A549 (cell line): Measurements from ENCODE around the gene DPCD.

ENCODE experiments used
- EHMT2 ChIP-seq: fragments of 200-600 bp; sonication (generic); IDR thresholded peaks from 2 replicates; pipeline ENCODE4 v1.6.1; 2016; ENCODE audit warnings: antibody characterized with exemption, low read depth, mild to moderate bottlenecking, moderate library complexity
- HOXB13 ChIP-seq: fragments of 250-450 bp; sonication (Bioruptor Pico); IDR thresholded peaks from 2 replicates; pipeline ENCODE4 v1.5.0; 2020; ENCODE audit warnings: low read depth, mild to moderate bottlenecking, moderate library complexity
- JUN ChIP-seq, 2 experiments: fragments of >200 bp; sonication (Bioruptor Twin); formaldehyde crosslinking; IDR thresholded peaks; 2 replicates in 1 of 2; 3 replicates in 1 of 2; pipeline ENCODE4 v1.6.1; 2016 to 2017
- KDM1A ChIP-seq: fragments of 200-600 bp; sonication (generic); IDR thresholded peaks from 2 replicates; pipeline ENCODE4 v1.6.1; 2016; ENCODE audit warnings: low read depth, mild to moderate bottlenecking
- POLR2A ChIP-seq: IDR thresholded peaks from 2 replicates; pipeline ENCODE4 v1.6.1; 2012; ENCODE audit warnings: mild to moderate bottlenecking, low read length
- RARB ChIP-seq: fragments of 250-450 bp; sonication (Bioruptor Pico); IDR thresholded peaks from 2 replicates; pipeline ENCODE4 v1.8.0; 2021; ENCODE audit warnings: mild to moderate bottlenecking, moderate library complexity
- SREBF2 ChIP-seq: fragments of 450-650 bp; IDR thresholded peaks from 2 replicates; pipeline ENCODE4 v1.6.1; 2014; ENCODE audit warnings: mild to moderate bottlenecking, moderate library complexity
- TF ChIP-seq, protein P1 (sequence below): fragments of >200 bp; sonication (Bioruptor Twin); formaldehyde crosslinking; IDR thresholded peaks from 3 replicates; pipeline ENCODE4 v1.5.1; 2016

DNA sequence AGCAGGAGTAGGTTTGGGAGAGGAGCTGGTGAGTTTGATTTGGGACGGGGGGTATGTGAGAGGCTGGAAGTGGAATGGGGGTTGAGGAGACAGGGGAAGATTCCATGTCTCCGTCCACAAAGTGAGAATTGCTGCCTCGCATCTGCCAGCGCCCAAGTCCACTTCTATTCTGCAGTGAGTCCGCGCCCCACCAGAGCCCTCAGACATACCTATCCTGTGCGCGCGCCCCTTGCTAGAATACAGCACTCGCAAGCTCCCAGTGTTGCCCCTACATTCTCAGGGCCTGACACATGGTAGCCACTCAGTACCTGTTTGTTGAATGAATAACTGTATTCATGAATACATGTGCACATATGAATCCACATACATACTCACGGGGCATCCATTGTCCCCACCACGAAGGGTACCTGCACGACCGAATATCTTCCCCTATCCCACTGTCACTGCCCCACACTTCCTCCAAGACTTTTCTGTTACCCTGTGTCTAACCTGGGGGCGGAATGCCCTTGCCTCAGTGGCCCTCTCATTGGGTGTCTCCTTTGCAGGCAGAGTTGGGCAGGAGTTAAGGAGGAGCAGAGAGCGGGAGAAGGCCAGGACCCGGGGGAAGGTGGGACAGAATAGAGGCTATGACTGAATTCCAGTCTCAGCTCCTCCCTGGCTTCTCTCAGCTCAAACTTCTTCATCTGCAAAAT, 19.9 kb upstream of the DPCD start:
- TF ChIP-seq EHMT2 = no peak
- no peak for TF ChIP-seq KDM1A
- TF ChIP-seq, protein P1, sequence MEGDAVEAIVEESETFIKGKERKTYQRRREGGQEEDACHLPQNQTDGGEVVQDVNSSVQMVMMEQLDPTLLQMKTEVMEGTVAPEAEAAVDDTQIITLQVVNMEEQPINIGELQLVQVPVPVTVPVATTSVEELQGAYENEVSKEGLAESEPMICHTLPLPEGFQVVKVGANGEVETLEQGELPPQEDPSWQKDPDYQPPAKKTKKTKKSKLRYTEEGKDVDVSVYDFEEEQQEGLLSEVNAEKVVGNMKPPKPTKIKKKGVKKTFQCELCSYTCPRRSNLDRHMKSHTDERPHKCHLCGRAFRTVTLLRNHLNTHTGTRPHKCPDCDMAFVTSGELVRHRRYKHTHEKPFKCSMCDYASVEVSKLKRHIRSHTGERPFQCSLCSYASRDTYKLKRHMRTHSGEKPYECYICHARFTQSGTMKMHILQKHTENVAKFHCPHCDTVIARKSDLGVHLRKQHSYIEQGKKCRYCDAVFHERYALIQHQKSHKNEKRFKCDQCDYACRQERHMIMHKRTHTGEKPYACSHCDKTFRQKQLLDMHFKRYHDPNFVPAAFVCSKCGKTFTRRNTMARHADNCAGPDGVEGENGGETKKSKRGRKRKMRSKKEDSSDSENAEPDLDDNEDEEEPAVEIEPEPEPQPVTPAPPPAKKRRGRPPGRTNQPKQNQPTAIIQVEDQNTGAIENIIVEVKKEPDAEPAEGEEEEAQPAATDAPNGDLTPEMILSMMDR = no peak
- TF ChIP-seq HOXB13 (CRISPR knock-in tag) = no peak
- no peak for TF ChIP-seq RARB (CRISPR knock-in tag)
- no peak for TF ChIP-seq POLR2A
- no peak for TF ChIP-seq SREBF2
- no peak for TF ChIP-seq JUN (IDR thresholded peaks at IDR 0.05)
